Activated T-helper 1 cell treated with anti-CD3 and anti-CD28 coated beads, Interleukin-2, amount 50 U/mL, for 16 hours (primary cell): ENCODE results near the gene FBXL3.
"Not testable (repeated sequence)": the region's sequence is repeated elsewhere in the genome, so short reads cannot be mapped to it uniquely, and the experiment has no call there.

Experiments
- DNase-seq, 2 donors: peaks; one replicate each; pipeline ENCODE4 v3.0.0-alpha.2; 2020; ENCODE audit warnings: low read depth in 1 of 2, low spot score in 1 of 2

The FBXL3 gene

GRCh38 chr13:76983676-76984075, 43.3 kb downstream of the FBXL3 start:
- no peak for DNase-seq

GRCh38 chr13:76982061-76982460, 44.9 kb downstream of the FBXL3 start:
- DNase-seq, result no peak

- peak; percentile 78 to 79 for DNase-seq
Measured at GRCh38 chr13:76980075-76980718, 46.8 kb downstream of the FBXL3 start.

DNA sequence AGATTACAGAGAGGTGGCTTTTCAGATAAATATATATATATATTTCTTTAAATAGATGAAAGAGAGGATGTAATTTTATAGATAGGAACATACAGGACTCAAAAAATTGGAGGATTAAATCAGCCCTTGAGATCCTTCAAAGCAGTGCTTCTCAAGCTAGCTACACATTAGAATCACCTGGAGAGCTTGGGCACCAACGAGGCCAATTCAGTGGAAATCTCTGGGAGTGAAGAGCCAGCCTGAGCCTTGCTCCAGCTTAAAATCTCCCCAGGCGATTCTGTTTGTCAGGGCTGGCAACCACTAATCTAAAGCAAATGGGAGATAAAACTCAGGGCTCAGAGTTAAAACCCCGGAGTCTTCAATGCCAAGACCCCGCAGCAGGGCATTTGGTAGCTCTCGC, 50.0 kb downstream of the FBXL3 start:
- no peak for DNase-seq

GRCh38 chr13:76976490-76976889, 50.5 kb downstream of the FBXL3 start:
- DNase-seq, result no peak

DNA sequence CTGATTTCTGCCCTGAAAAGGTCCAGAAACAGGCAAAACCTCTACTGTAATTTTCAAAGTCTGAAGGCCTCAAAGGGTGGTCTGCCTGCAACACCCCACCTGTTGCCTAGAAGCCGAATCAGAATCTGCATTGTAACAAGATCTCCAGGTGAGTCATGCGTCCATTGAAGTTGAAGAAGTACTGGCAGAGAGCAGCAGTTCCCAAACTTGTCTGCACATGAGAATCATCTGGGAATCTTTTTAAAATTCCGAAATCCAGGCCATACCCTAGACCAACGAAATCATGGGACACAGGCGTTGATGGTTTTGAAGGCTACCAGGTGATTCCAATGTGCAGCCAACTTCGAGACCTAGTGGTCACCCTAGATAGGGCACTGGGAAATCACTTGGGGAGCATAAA, 51.1 kb downstream of the FBXL3 start:
- DNase-seq, result no peak

- no peak for DNase-seq
Measured at GRCh38 chr13:76974618-76974975, 52.4 kb downstream of the FBXL3 start.

- DNase-seq, result no peak
Measured at GRCh38 chr13:76973920-76974617, 52.9 kb downstream of the FBXL3 start.

- no peak for DNase-seq
Measured at GRCh38 chr13:76971851-76972829, 54.8 kb downstream of the FBXL3 start.

DNA sequence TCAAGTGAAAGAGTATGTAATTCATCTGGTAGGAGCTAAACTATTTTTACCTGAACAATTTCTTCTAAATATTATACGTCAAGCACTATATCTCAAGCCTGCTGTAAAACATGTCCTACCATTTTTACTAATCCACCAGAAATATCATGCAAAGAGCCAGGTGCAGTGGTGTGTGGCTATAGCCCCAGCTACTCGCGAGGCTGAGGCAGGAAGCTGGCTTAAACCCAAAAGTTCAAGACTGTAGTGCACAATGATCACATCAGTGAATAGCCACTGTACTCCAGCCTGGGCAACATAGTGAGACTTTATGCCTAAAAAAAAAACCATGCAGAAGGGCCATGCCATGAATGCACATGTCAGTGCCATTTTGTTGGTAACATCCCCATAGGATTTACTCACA, 55.7 kb downstream of the FBXL3 start:
- no peak for DNase-seq

- no peak for DNase-seq
Measured at GRCh38 chr13:76969488-76970365, 57.2 kb downstream of the FBXL3 start.

DNA sequence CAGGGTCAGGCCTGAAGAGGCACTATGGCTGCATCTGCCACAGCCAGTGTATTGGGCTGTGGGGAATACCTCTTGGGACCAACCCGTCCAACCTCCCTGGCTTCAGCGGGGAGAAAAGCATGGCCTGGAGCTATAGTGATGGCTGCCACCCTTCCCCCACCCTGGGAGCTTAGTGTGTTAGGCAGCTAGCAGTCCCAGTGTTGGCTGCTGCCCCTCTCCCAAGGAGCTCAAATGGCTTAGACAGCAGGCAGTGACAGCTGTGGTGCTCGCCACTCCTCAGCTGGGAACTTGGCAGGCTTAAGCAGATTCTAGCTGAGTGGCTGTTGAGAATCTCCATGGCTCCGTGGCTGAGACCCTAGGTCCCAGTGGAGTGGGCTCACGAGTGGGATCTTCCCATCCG, 58.9 kb downstream of the FBXL3 start:
- no peak for DNase-seq

GRCh38 chr13:76967031-76967430, 59.9 kb downstream of the FBXL3 start:
- no peak for DNase-seq

- no peak for DNase-seq
Measured at GRCh38 chr13:76965759-76966421, 61.1 kb downstream of the FBXL3 start.

GRCh38 chr13:76959734-76960133, 67.2 kb downstream of the FBXL3 start:
- DNase-seq, result not testable (repeated sequence)

GRCh38 chr13:76958841-76959432, 68.0 kb downstream of the FBXL3 start:
- no peak for DNase-seq

DNA sequence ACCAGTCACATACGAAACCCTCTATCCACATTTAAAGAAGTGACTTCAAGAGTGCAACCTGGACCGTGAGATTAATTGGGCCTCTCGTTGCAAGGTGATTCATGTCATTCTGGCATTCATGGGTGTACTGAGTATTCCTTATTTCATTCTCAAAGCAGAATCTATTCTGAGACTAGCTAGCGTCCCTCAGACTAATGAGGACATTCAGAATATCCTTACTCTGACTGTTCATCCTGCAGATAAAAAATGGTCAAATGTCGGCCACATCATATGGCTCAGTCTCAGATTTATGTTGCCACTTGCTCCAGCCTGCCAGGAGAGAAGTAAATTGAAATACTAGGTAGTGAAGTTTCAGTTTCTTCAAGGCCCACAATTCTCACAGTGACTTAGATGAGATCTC, 71.3 kb downstream of the FBXL3 start:
- no peak for DNase-seq
